SH-SY5Y (cell line): ENCODE data around the gene AGAP1.

Source experiments
- GATA2 ChIP-seq: IDR thresholded peaks from 2 replicates; pipeline ENCODE4 v1.6.1; 2011; ENCODE audit warnings: mild to moderate bottlenecking, low read depth, low read length
- GATA3 ChIP-seq: IDR thresholded peaks from 2 replicates; pipeline ENCODE4 v1.6.1; 2011; ENCODE audit warnings: low read depth, mild to moderate bottlenecking, low read length, moderate library complexity

The AGAP1 gene

GRCh38 chr2:235749771-235750160 is 255.9 kb downstream of the AGAP1 start:
- TF ChIP-seq GATA2 (no peak), GATA3 (no peak)

GRCh38 chr2:235752846-235753245 is 259.0 kb downstream of the AGAP1 start:
- no peak for TF ChIP-seq GATA3
- no peak for TF ChIP-seq GATA2

- TF ChIP-seq GATA2 = no peak
- TF ChIP-seq GATA3 = no peak
Observed at GRCh38 chr2:235754357-235755207, 260.7 kb downstream of the AGAP1 start.

GRCh38 chr2:235756491-235756890 is 262.6 kb downstream of the AGAP1 start:
- no peak for TF ChIP-seq GATA3
- no peak for TF ChIP-seq GATA2

- no peak for TF ChIP-seq GATA3
- no peak for TF ChIP-seq GATA2
Observed at GRCh38 chr2:235757212-235757611, 263.4 kb downstream of the AGAP1 start.

GRCh38 chr2:235757640-235758039 is 263.8 kb downstream of the AGAP1 start:
- TF ChIP-seq GATA3 = no peak
- TF ChIP-seq GATA2 = no peak

GRCh38 chr2:235762832-235763598 is 269.2 kb downstream of the AGAP1 start:
- TF ChIP-seq GATA3 = no peak
- TF ChIP-seq GATA2 = no peak

- TF ChIP-seq GATA3 (no peak), GATA2 (no peak)
Observed at GRCh38 chr2:235763816-235764215, 270.0 kb downstream of the AGAP1 start.

GRCh38 chr2:235765181-235765820 is 271.5 kb downstream of the AGAP1 start:
- TF ChIP-seq GATA3 (no peak), GATA2 (no peak)

- TF ChIP-seq GATA2 (no peak), GATA3 (no peak)
Observed at GRCh38 chr2:235766278-235766677, 272.4 kb downstream of the AGAP1 start.

- TF ChIP-seq GATA3 = no peak
Observed at GRCh38 chr2:235768606-235769005, 274.8 kb downstream of the AGAP1 start.

- TF ChIP-seq GATA2 (no peak), GATA3 (no peak)
Observed at GRCh38 chr2:235769046-235769445, 275.2 kb downstream of the AGAP1 start.

- TF ChIP-seq GATA3 (no peak), GATA2 (no peak)
Observed at GRCh38 chr2:235770909-235771820, 277.3 kb downstream of the AGAP1 start.
